ENCODE results near the gene MITF. TPM values are rescaled to one million over a fixed set of nuclear protein-coding genes. Genes with fewer than 3 reads are reported as not detected.

Gene MITF
- total and polyA plus RNA-seq, 7 donors: 11.8 to 98.1 (median 49.9) TPM

DNA sequence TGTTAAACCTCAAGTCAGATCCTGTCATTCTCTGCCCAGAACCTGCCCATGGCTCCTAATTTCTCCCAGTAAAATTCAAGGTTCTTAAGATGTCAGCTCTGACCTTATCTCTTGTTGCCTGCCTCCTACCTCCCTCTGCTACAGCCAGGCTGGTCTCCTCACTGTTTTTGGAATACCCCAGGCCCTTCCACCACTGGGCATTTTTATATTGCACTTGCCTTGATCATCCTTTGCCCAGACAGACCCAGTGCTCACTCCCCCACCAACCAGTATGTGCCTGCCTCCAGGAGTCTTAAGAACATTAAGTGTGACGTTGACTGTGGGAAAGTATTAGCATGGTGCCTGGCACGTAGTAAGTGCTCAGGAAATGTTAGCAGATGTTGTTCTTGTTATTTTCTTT, 3.1 kb downstream of the MITF start:
- ATAC-seq (no peak), DNase-seq (no peak)
- H3K27me3 ChIP-seq (ENCODE audit: insufficient read depth in 3 of 3, low read length in 2 of 3): no peaks in the 10 kb centered on the region
- WGBS, 3 donors: 62 to 83% (median 78%) methylated on average over 2 of the region's 2 CpGs
- no peak overlapping the region for H3K4me3 ChIP-seq
- H3K27ac ChIP-seq: no peak overlapping the region
- TF ChIP-seq, protein P1, sequence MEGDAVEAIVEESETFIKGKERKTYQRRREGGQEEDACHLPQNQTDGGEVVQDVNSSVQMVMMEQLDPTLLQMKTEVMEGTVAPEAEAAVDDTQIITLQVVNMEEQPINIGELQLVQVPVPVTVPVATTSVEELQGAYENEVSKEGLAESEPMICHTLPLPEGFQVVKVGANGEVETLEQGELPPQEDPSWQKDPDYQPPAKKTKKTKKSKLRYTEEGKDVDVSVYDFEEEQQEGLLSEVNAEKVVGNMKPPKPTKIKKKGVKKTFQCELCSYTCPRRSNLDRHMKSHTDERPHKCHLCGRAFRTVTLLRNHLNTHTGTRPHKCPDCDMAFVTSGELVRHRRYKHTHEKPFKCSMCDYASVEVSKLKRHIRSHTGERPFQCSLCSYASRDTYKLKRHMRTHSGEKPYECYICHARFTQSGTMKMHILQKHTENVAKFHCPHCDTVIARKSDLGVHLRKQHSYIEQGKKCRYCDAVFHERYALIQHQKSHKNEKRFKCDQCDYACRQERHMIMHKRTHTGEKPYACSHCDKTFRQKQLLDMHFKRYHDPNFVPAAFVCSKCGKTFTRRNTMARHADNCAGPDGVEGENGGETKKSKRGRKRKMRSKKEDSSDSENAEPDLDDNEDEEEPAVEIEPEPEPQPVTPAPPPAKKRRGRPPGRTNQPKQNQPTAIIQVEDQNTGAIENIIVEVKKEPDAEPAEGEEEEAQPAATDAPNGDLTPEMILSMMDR (IDR thresholded peaks at IDR 0.05): no peak
- no peaks in the 10 kb centered on the region for H3K36me3 ChIP-seq (ENCODE audit: insufficient read depth in 1 of 2, low read depth in 1 of 2)
- H3K9me3 ChIP-seq: no peaks in the 10 kb centered on the region
- H3K4me1 ChIP-seq: peaks cover 65% of the 10 kb centered on the region
- intact Hi-C loops (cut with DNase I): loop anchor here in 1 of 2 donors (5.0 kb wide), 1 partner anchor 45 kb away; no protein-coding TSS in a partner anchor

DNA sequence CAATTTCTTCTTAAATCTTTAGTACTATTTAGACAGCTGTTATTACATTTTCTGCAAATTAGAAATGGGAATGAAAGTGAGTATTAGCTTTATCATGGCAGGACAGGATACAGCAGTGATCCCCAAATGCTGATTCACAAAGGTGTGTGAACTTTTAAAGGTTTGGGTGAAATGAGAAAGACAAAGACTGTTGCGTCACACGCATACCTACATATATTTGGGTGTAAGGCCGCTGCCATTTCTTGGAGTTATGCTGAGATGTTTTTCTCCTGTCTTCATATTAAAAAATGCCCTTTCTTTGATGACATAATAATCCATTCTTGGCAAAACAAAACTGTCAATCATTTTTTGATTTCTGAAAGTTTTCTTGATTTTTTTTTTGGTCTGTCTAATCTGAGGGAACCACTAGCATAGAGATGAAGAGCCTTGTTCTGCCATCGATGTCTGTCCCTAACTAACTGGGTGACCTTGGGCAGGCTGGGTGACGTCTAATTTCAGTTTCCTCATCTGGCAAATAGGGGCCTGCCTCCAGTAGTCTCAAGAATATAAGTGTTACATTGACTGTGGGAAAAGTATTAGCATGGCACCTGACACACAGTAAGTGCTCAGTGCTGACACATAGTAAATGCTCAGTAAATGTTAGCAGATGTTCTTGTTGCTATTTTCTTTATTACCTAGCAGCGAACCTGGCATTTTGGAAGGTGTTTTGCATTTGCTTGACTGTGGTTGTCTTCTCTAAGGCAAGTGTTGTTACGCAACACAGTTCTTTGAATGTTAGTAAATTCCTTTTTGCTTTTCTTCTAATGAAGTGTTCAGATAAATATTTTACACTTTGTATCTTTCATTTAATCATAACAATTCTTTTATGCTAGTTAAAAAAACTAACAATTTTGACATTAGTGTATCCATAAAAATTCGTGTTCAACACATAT, 5.0 kb downstream of the MITF start:
- DNase-seq: no peak
- TF ChIP-seq, protein P1 (IDR thresholded peaks at IDR 0.05): no peak
- Histone ChIP-seq H3K4me1 (peaks cover 74% of the 10 kb centered on the region), H3K9me3 (no peaks in the 10 kb centered on the region), H3K4me3 (no peak overlapping the region), H3K36me3 (ENCODE audit: insufficient read depth in 1 of 2, low read depth in 1 of 2) (no peaks in the 10 kb centered on the region), H3K27ac (no peak overlapping the region), H3K27me3 (ENCODE audit: insufficient read depth in 3 of 3, low read length in 2 of 3) (no peaks in the 10 kb centered on the region)
- no peak for ATAC-seq
- intact Hi-C loops (cut with DNase I): loop anchor here in 1 of 2 donors (5.0 kb wide), 1 partner anchor 43 kb away; no protein-coding TSS in a partner anchor
- WGBS, 3 donors: 80 to 86% (median 83%) methylated on average over 8 of the region's 8 CpGs

DNA sequence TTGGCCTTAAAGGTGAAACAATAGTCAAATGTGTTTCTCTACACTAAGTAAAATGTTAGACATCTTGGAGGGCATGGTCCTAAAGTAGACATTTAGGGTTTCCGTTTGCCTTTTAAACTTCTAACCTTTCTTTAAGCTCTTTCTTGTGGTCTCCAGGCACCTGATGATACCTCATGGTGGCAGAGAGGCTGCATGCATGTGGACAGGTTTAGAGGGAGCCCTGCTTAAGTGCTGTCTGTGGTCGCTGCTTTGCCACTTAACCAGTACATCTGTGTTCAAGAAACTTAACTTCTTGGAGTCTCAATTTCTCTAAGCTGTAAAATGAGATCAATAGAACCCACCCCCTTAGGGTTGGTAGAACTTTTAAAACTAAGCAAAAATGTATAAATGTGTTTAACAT, 6.2 kb downstream of the MITF start:
- Histone ChIP-seq H3K9me3 (no peaks in the 10 kb centered on the region), H3K27ac (peak overlapping the region; percentile 64), H3K27me3 (ENCODE audit: insufficient read depth in 3 of 3, low read length in 2 of 3) (no peaks in the 10 kb centered on the region), H3K4me3 (peak overlapping the region; percentile 27), H3K36me3 (ENCODE audit: insufficient read depth in 1 of 2, low read depth in 1 of 2) (no peaks in the 10 kb centered on the region), H3K4me1 (peaks cover 86% of the 10 kb centered on the region)
- intact Hi-C loops (cut with DNase I): loop anchor here in 1 of 2 donors (5.0 kb wide), 1 partner anchor 37 kb away; no protein-coding TSS in a partner anchor
- TF ChIP-seq, protein P1 (IDR thresholded peaks at IDR 0.05): no peak
- DNase-seq: no peak
- 85 to 95% (median 91%) methylated on average over 2 of the region's 2 CpGs for WGBS, 3 donors
- ATAC-seq: no peak

DNA sequence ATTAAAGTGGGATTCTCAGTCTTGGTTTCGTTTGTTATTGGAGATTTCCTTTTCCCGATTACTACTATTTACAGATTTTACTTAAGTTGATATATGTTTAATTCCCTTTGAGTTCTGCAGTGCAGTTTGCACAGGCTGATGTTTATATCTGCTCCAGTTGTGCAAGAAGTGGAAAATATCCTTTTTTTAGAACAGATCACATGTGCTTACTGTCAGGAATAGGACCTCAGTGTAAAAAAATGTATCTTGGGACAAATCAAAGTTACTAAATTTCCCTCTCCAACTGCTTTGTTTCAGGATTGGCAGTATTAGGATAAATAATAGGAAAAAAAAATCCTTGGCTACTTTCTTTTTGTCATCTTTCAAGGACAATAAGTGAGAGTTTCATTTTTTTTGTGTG, 6.9 kb downstream of the MITF start:
- Histone ChIP-seq H3K27me3 (ENCODE audit: insufficient read depth in 3 of 3, low read length in 2 of 3) (no peaks in the 10 kb centered on the region), H3K36me3 (ENCODE audit: insufficient read depth in 1 of 2, low read depth in 1 of 2) (no peaks in the 10 kb centered on the region), H3K4me3 (peak overlapping the region; percentile 27), H3K4me1 (peaks cover 90% of the 10 kb centered on the region), H3K9me3 (no peaks in the 10 kb centered on the region), H3K27ac (peak overlapping the region; percentile 64)
- DNase-seq: no peak
- TF ChIP-seq, protein P1 (IDR thresholded peaks at IDR 0.05): no peak
- intact Hi-C loops (cut with DNase I): loop anchor here in 1 of 2 donors (5.0 kb wide), 1 partner anchor 36 kb away; no protein-coding TSS in a partner anchor
- ATAC-seq: peak; percentile 34 to 81 (median 57)
- WGBS, 3 donors: 49 to 56% (median 54%) methylated on average over 2 of the region's 2 CpGs

Data from psoas muscle (tissue), 8 donors.